ENCODE measurements around the gene FASLG. TPM values are rescaled to one million over a fixed set of nuclear protein-coding genes. Genes with fewer than 3 reads are reported as not detected.

The FASLG gene
- polyA plus RNA-seq, 1 donor from 2014 or later, result 0.63 TPM

DNA sequence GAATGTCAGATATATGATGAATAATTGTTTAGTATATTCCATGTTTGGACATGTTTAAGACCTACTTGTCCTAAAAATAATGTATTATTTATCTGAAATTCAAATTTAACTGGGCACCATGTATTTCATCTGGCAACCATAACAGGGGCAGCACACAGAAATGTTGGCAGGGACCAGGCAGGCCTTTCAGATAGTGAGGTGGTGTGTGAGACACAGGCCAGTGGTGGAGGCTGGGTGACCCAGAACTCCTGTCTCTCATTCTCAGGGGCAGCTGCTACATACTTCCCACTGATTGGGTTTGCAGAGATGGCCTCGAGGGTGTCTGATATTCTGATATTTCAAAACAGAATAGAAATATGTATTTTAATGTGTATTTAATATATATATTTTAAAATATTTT lies 1.3 kb upstream of the FASLG start:
- no peak overlapping the region for H3K27ac Mint-ChIP-seq

DNA sequence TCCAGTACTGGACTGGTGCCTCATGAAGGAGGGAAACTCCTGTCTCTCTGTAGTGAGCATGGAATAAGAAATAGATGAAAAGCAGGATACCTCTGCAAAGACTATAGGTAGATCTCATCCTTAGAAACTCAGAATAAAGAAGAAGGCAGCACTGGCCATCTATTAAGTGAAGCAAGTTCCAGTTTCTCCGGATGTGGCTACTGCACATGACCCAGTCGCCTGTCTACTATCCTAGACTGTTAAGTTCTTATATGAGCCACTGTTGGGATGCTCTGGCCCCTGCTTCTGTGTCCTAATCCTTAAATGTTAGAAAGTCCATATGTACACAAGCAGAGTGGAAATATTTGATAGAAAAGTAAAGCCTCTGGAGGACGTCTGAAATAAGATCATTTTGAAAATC lies 2.2 kb downstream of the FASLG start:
- Mint-ChIP-seq H3K27ac (no peak overlapping the region), H3K4me3 (peak overlapping the region in 1 of 4 donors; percentile 48), H3K27me3 (no peaks in the 10 kb centered on the region), H3K36me3 (no peaks in the 10 kb centered on the region), H3K9me3 (peaks cover 0 to 2% (median 0%) of the 10 kb centered on the region in 3 donors), H3K4me1 (peaks cover 6 to 10% (median 6%) of the 10 kb centered on the region in 3 donors)

More for the DNA sequence above, 1.3 kb upstream of the FASLG start:
- no peaks in the 10 kb centered on the region for H3K9me3 Mint-ChIP-seq
- H3K4me1 Mint-ChIP-seq, result peaks cover under 1 to 3% (median 2%) of the 10 kb centered on the region in 3 donors
- peaks cover 4% of the 10 kb centered on the region for H3K27me3 Mint-ChIP-seq
- no peak overlapping the region for H3K4me3 Mint-ChIP-seq
- H3K36me3 Mint-ChIP-seq, result no peaks in the 10 kb centered on the region

DNA sequence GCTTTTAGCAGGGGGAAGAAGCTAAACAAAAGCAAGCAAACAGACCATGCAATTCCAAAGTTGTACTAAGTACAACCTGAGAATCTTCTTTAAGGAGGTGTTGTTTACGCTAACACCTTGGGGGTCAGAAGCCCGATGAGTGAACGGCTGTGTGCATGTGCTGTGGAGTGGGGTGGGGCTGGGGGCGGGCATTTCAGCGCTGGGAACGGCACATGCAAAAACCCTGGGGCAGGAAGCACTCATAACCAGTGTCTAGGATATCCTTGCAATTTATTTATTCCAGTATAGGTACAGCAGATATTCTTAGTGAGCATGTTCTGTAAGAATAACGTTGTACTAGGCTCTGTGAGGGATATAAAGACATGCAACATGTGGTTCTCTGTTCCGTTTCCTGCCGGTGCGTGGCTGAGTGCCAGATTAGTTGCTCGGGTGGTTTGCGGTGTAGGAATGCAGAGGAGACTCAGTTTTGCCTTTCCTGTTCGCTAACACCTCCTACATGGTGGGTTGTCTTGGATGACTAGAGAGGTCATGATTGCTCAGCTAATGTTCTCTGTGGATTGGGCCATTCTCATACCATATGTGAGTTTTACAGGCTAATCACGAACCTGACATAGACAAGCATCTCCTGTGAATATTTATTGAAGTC lies 3.7 kb downstream of the FASLG start:
- Mint-ChIP-seq H3K4me3 (peak overlapping the region in 3 of 4 donors; percentile 5 to 86 (median 78)), H3K9me3 (peaks cover 0 to 2% (median 0%) of the 10 kb centered on the region in 3 donors), H3K27me3 (no peaks in the 10 kb centered on the region), H3K27ac (peak overlapping the region in 1 of 3 donors; percentile 62), H3K4me1 (peaks cover 6 to 10% (median 6%) of the 10 kb centered on the region in 3 donors), H3K36me3 (no peaks in the 10 kb centered on the region)

DNA sequence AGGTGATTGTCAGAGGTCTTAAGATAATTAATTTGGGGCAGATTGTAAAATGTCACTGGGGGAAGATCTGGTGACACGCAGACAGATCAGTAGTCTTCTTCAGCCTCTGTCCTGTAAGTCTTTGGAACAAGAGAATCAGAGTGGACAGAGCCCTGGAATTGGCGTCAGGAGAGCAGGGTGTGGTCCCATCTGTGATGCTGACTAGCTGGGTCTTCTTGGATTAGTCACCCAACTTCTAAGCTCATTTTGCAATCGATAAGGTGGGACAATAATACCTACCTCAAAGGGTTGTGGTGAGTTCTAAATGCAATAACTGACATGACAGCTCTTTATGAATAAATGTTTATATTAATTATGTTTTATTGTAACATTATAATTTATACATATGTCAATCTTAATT lies 4.8 kb downstream of the FASLG start:
- Mint-ChIP-seq H3K27me3 (no peaks in the 10 kb centered on the region), H3K36me3 (peaks cover 2% of the 10 kb centered on the region)

DNA sequence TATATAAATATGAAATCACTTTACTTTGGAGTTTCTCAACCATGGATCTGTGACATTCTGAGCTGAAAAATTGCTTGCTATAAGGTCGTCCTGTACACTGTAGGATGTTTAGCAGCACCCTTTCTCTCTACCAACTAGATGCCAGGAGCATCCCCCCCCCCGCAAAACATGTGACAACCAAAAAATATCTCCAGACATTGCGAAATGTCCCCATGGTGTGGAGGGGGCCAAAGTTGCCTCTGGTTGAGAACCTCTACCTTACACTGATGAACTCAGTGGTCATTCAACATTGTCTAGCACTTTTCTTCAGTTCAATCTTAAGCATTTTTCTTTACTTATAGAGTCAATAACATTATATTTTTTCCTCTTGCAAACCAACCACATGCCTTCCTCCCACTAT lies 9.2 kb downstream of the FASLG start:
- Mint-ChIP-seq H3K9me3 (peaks cover 0 to 2% (median 1%) of the 10 kb centered on the region in 3 donors), H3K4me3 (peak overlapping the region in 1 of 4 donors; percentile 10), H3K27me3 (peaks cover 8% of the 10 kb centered on the region), H3K36me3 (peaks cover 2% of the 10 kb centered on the region), H3K27ac (peak overlapping the region in 1 of 3 donors; percentile 5), H3K4me1 (peaks cover 0 to 3% (median 0%) of the 10 kb centered on the region in 3 donors)

More for the DNA sequence above, 4.8 kb downstream of the FASLG start:
- Mint-ChIP-seq H3K4me3 (peak overlapping the region in 1 of 4 donors; percentile 49), H3K4me1 (peaks cover 6 to 10% (median 6%) of the 10 kb centered on the region in 3 donors), H3K9me3 (peaks cover 0 to 2% (median 0%) of the 10 kb centered on the region in 3 donors), H3K27ac (no peak overlapping the region)

DNA sequence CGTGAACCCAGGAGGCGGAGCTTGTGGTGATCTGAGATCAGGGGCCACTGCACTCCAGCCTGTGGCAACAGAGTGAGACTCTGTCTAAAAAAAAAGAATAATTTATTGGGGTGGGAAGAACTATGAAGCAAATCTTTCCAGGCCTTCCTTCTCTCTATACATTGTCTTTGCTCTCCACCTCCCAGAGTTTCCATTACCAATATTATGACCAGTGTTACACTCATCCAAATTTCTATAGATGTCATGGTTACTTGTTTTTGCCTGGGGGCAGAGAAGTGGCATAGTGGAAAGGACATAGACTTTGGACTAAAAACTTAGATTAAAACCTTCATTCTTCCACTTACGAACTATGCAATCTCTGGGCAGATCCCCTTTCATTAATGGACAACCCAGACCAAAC lies 10.1 kb downstream of the FASLG start:
- Mint-ChIP-seq H3K4me1 (no peaks in the 10 kb centered on the region), H3K9me3 (peaks cover 0 to 1% (median 0%) of the 10 kb centered on the region in 3 donors), H3K27ac (no peak overlapping the region), H3K36me3 (peaks cover 2% of the 10 kb centered on the region), H3K27me3 (peaks cover 8% of the 10 kb centered on the region), H3K4me3 (no peak overlapping the region)

DNA sequence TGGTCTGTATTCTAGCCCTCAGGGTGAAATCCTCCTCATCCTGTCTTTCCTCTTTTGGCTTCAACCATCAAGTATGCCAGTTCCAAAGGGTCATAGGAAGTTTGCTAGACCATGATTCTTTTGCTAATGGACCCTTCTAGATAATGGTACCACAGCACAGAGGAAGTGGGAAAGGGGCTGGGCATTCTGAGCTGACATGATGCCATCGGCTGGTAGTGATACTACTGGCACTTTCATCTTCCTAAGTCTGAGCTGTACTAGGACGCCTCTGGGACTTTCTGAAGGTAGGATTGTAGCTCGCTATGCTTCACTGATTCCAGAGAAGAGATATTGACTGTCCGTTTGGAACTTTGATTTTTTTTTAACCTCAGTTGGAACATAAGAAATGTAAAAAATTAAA lies 11.4 kb downstream of the FASLG start:
- H3K4me3 Mint-ChIP-seq, result peak overlapping the region in 1 of 4 donors; percentile 44
- H3K9me3 Mint-ChIP-seq, result peaks cover 0 to 1% (median 0%) of the 10 kb centered on the region in 3 donors
- no peaks in the 10 kb centered on the region for H3K4me1 Mint-ChIP-seq
- H3K27ac Mint-ChIP-seq, result peak overlapping the region in 1 of 3 donors; percentile 91
- peaks cover 2% of the 10 kb centered on the region for H3K36me3 Mint-ChIP-seq
- peaks cover 8% of the 10 kb centered on the region for H3K27me3 Mint-ChIP-seq

DNA sequence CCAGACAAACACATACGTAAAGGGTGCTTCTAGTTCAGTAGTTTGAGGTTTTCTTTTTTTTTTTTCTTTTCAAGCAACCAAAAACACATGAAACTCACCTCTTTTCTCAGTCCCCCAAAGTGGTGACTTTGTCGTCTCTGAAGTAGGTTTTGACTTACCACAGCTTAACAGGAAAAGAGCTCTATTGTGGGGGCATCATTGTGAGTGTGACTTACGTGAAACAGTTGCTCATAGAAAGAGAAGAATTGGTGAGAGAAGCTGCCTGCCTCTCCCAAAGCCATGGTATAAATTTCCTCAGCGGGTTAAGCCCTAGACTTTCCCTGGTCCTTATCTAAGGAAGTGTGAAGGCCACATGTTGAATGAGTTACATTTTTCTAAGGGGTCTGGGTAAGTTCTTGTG lies 11.9 kb downstream of the FASLG start:
- H3K9me3 Mint-ChIP-seq, result peaks cover 0 to 1% (median 0%) of the 10 kb centered on the region in 3 donors
- peak overlapping the region in 1 of 4 donors; percentile 4 for H3K4me3 Mint-ChIP-seq
- no peaks in the 10 kb centered on the region for H3K4me1 Mint-ChIP-seq
- peaks cover 2% of the 10 kb centered on the region for H3K36me3 Mint-ChIP-seq
- H3K27me3 Mint-ChIP-seq, result peaks cover 8% of the 10 kb centered on the region
- no peak overlapping the region for H3K27ac Mint-ChIP-seq

DNA sequence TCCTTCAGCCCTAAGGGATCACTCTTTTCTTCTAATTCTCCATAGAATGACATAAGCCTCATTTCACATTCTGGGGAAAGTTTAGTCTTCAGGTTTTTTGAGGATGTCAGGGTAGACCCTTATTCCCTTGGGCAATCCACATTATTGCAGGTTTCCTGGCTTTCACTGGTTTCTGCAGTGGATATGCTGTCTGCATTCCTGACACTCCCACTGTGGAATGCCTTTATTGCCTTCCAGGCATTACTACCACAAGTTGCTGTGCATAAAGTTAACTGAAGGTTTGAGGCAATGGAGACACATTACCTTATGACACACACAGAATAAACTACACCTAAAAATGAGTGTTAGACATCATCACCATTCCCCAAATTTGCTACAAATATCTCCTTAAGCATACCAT lies 12.7 kb downstream of the FASLG start:
- Mint-ChIP-seq H3K36me3 (peaks cover 2% of the 10 kb centered on the region), H3K4me3 (no peak overlapping the region), H3K27ac (no peak overlapping the region), H3K4me1 (no peaks in the 10 kb centered on the region), H3K27me3 (peaks cover 8% of the 10 kb centered on the region), H3K9me3 (peaks cover 0 to 1% (median 0%) of the 10 kb centered on the region in 3 donors)

DNA sequence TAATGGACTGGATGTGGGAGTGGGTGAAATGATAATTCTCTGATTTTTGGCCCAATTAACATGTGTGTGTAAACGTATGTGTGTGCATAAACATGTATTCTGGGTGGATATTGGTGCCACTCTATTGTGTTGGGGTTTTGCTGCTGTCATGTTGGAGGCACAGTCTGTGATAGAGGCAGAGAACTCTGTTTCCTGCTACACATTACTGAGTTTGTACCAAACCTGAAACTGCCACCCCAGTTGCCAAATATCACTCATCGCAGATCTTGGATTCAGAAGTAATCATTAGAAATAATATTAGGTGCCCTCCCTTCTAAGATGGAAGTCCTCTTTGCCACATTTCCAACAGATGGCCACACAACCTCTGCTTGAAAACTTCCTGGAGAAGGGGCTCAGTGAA lies 13.8 kb downstream of the FASLG start:
- Mint-ChIP-seq H3K36me3 (peaks cover 5% of the 10 kb centered on the region), H3K9me3 (peaks cover 0 to 1% (median 0%) of the 10 kb centered on the region in 3 donors), H3K4me1 (no peaks in the 10 kb centered on the region), H3K27ac (no peak overlapping the region), H3K27me3 (peaks cover 8% of the 10 kb centered on the region), H3K4me3 (no peak overlapping the region)

DNA sequence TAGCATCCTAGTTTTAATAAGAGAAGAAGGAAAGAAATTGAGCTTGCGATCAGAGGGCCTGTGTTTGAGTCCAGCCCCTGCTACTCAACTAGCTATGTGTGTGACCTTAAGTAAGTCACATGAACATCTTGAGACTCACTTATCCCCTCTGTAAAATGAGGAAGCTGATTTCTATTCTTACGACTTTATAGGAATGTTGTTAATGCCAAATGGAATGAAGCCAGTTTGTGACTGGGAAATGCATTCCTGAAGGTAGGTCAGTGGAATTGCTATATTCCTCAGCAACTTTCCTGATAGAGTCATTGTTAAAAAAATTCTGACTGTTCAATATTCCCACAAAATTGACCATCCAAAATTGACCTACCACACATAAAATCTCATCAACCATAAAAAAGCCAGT lies 14.9 kb downstream of the FASLG start:
- Mint-ChIP-seq H3K4me1 (no peaks in the 10 kb centered on the region), H3K9me3 (peaks cover 0 to 1% (median 0%) of the 10 kb centered on the region in 3 donors), H3K36me3 (peaks cover 4% of the 10 kb centered on the region), H3K27me3 (peaks cover 8% of the 10 kb centered on the region), H3K27ac (peak overlapping the region in 1 of 3 donors; percentile 61), H3K4me3 (no peak overlapping the region)

DNA sequence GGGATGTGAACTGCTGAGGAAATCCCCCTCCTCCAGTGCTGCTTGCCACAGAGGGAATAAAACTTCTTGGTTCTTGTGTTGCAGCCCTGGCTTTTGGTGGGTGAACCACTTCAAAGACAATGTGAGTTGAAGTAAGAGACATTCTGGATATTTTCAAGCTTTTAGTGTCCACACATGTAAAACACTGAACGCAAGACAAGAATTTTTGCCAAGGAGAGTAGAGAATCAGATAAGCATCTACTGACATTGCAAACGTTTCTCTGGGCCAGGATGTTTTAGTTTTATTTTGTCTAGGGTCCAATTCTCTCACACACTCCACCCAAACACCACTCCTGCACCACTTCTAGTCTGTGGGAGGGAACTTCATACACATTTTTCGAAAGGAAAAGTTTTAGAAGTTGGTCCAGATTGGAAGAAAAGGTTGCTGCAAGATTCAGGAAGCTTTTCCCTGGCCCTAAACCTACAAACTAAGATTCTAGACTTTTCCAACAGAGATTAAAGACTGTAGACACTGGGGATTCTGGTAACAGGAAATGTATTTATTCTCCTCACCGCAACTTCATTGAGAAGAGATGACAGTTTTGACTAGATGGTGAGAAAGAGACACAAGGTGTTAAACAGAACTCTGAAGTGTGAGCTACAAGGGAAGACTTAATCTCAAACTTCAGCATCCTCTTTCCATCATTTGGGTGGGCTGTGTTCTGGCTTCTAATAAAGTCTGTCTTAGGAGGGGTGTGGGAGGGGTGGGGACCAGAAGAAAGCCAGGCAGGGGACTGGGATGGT lies 16.1 kb downstream of the FASLG start:
- Mint-ChIP-seq H3K27ac (no peak overlapping the region), H3K27me3 (peaks cover 8% of the 10 kb centered on the region), H3K4me1 (no peaks in the 10 kb centered on the region), H3K36me3 (peaks cover 4% of the 10 kb centered on the region), H3K4me3 (no peak overlapping the region), H3K9me3 (no peaks in the 10 kb centered on the region)

DNA sequence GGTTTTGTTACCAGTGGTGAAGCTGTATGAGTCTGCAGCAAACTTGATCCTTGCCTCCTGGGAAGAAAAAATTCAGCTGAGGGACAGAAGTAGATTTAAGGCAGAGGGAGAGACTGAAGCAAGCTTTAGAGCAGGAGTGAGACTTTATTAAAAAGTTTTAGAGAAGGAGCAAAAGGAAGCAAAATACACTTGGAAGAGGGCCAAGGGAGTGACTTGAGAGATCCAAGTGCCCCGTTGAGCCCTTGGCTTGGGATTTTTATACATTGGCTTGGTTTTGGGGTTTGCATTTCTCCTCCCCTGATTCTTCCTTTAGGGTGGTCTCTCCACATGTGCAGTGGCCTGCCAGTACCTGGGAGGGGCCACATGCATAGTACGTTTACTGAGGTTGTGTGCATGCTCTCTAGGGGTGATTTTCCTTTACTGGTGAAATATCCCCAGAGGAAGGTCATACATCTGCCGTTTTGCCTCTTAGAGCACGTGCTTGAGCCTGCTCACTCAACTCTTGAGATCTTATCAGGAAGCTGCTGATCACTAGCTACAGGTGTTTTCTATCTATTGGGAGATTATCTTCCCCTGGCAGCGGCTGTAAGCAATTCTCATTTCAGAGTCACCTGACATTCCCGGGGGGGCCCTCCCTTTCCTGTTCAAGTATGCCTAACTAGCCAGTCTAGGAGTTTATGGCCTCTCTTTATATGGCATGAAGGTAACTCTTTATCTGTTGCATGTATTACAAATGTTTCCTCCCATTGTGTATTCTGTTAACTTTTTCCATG lies 20.3 kb downstream of the FASLG start:
- peaks cover 4% of the 10 kb centered on the region for H3K36me3 Mint-ChIP-seq
- H3K4me1 Mint-ChIP-seq, result no peaks in the 10 kb centered on the region
- H3K4me3 Mint-ChIP-seq, result no peak overlapping the region
- H3K27me3 Mint-ChIP-seq, result no peaks in the 10 kb centered on the region
- H3K9me3 Mint-ChIP-seq, result no peaks in the 10 kb centered on the region
- H3K27ac Mint-ChIP-seq, result no peak overlapping the region

DNA sequence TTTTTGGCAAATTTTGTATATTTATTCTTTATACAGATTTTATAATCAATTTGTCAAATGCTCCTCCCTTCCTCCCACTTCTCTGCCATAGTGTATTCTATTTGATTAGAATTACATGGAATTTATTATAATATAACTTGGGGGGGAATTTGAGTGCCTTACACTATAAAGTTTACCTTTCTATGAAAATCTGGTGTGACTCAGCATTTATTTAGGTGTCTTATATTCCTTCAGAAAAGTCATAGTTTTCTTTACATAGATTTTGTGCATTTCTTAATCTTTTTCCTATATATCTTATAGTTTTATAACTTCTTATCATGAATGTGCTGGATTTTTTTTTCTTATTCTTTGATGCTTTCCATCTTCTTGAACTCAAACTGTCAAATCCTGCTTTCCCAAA lies 21.3 kb downstream of the FASLG start:
- Mint-ChIP-seq H3K27ac (no peak overlapping the region), H3K9me3 (no peaks in the 10 kb centered on the region), H3K4me3 (no peak overlapping the region), H3K36me3 (peaks cover 4% of the 10 kb centered on the region), H3K27me3 (no peaks in the 10 kb centered on the region), H3K4me1 (no peaks in the 10 kb centered on the region)

DNA sequence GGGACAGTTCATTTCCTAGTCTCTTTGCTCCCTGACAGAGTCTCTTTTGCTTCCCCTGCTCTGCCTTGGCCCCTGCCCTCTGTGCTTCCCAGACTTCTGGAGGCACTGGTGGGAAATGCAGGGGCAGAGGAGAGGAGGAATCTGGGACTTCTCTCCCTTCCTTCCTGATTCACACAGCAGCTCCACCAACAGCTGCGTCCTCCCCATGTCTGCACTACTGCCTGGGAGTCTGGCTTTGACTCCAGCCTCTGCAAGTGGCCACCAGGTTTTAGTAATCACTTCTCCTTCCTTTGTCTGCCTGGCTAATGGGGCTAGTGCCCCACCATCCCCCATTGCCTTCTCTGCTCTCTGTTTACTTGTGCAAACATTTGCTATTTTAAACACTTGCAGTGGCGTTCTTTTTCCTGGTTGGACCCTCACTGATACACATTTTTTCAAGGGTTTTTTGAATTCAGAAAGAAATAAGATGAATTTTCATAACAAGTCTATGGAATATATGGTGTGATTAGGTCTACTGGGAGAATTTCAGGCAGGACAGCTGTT lies 21.9 kb downstream of the FASLG start:
- Mint-ChIP-seq H3K36me3 (peaks cover 4% of the 10 kb centered on the region), H3K27me3 (no peaks in the 10 kb centered on the region), H3K27ac (no peak overlapping the region), H3K4me1 (no peaks in the 10 kb centered on the region), H3K4me3 (no peak overlapping the region), H3K9me3 (no peaks in the 10 kb centered on the region)

All from IgD-negative memory B cell (primary cell).